Keratinocyte (primary cell): ENCODE measurements around the gene EHMT1. TPM values are rescaled to one million over a fixed set of nuclear protein-coding genes. Genes with fewer than 3 reads are reported as not detected.

Experiments used
- DNase-seq: peaks from one replicate; pipeline ENCODE4 v3.0.0-alpha.2; 2011; ENCODE audit warnings: low read depth, missing footprints, low spot score
- FAIRE-seq: peaks from 2 replicates; lab custom pipeline; 2011; peaks lifted over from hg19 to GRCh38; lab: Jason Lieb, UNC
- H2AFZ ChIP-seq: 2 replicates; pipeline ENCODE4 v1.6.0; 2012; ENCODE audit warnings: low read length, control low read depth, inconsistent platforms; ENCODE audit not compliant: control insufficient read depth
- H3K27ac ChIP-seq: 2 replicates; pipeline ENCODE4 v1.5.1; 2011; ENCODE audit warnings: low read length; ENCODE audit not compliant: control insufficient read depth, insufficient read depth
- H3K27me3 ChIP-seq: 3 replicates; pipeline ENCODE4 v1.6.0; 2011; ENCODE audit warnings: low read length; ENCODE audit not compliant: control insufficient read depth, insufficient read depth; ENCODE audit errors: extremely low read depth
- H3K36me3 ChIP-seq, 2 experiments: 2 replicates in 1 of 2; 3 replicates in 1 of 2; pipeline ENCODE4 v1.5.1; 2011; ENCODE audit warnings: low read length in 2 of 2, mild to moderate bottlenecking in 1 of 2; ENCODE audit not compliant: control insufficient read depth in 2 of 2, insufficient read depth in 2 of 2; ENCODE audit errors: extremely low read depth in 1 of 2
- H3K4me1 ChIP-seq: 3 replicates; pipeline ENCODE4 v1.5.1; 2011; ENCODE audit warnings: low read length; ENCODE audit not compliant: control insufficient read depth, insufficient read depth; ENCODE audit errors: extremely low read depth
- H3K4me2 ChIP-seq: 3 replicates; pipeline ENCODE4 v1.6.0; 2011; ENCODE audit warnings: low read depth, low read length; ENCODE audit not compliant: control insufficient read depth, insufficient read depth; ENCODE audit errors: extremely low read depth
- H3K4me3 ChIP-seq, 3 experiments: fragments of 200-600 bp in 1 of 3; sonication (generic) in 1 of 3; 2 replicates in 2 of 3; 3 replicates in 1 of 3; pipeline ENCODE4 v1.5.1; 2011 to 2016; ENCODE audit warnings: low read length in 3 of 3, mild to moderate bottlenecking in 3 of 3, control low read depth in 2 of 3, inconsistent platforms in 1 of 3, low read depth in 1 of 3, mixed read lengths in 1 of 3, mixed run types in 1 of 3, moderate library complexity in 1 of 3; ENCODE audit not compliant: control insufficient read depth in 2 of 3, insufficient read depth in 2 of 3; ENCODE audit errors: extremely low read depth in 1 of 3
- H3K79me2 ChIP-seq: 2 replicates; pipeline ENCODE4 v1.6.0; 2012; ENCODE audit warnings: low read length; ENCODE audit not compliant: control insufficient read depth, insufficient read depth
- H3K9ac ChIP-seq: 3 replicates; pipeline ENCODE4 v1.6.0; 2011; ENCODE audit warnings: low read length; ENCODE audit not compliant: control insufficient read depth, insufficient read depth; ENCODE audit errors: extremely low read depth
- H3K9me1 ChIP-seq: 3 replicates; pipeline ENCODE4 v1.6.0; 2011; ENCODE audit warnings: low read length; ENCODE audit not compliant: control insufficient read depth, insufficient read depth; ENCODE audit errors: extremely low read depth
- H3K9me3 ChIP-seq: 2 replicates; pipeline ENCODE4 v1.5.1; 2012; ENCODE audit warnings: low read depth, low read length; ENCODE audit not compliant: control insufficient read depth
- H4K20me1 ChIP-seq: 3 replicates; pipeline ENCODE4 v1.6.0; 2011; ENCODE audit warnings: low read length; ENCODE audit not compliant: control insufficient read depth, insufficient read depth; ENCODE audit errors: extremely low read depth
- EZH2 ChIP-seq: IDR thresholded peaks from one replicate; pipeline ENCODE4 v1.6.1; 2012; ENCODE audit warnings: inconsistent platforms, mild to moderate bottlenecking, low read length, moderate library complexity
- dilution Hi-C: fragments of 300-500 bp; cut with MboI; formaldehyde crosslinking; loops from one replicate; pipeline ENCODE4 v1.7.0; 2020; ENCODE audit warnings: low sequenced_read_pairs; ENCODE audit not compliant: extremely low pct_ligation_motif_present
- polyA plus RNA-seq, 5 experiments: library from polyadenylated mRNA; depleted of rRNA in 3 of 5; stranded (reverse) in 3 of 5; stranded (forward) in 1 of 5; unstranded in 1 of 5; fragments of >200 nt; gene quantifications; 1 replicate in 1 of 5; 2 replicates in 3 of 5; 3 replicates in 1 of 5; pipeline versions ENCODE4 v1.2.1 to v1.2.3, GENCODE V29; 2011 to 2012; ENCODE audit warnings: missing spikeins in 2 of 5, low read depth in 1 of 5, low replicate concordance in 1 of 5
- TF ChIP-seq, protein P1 (sequence below), 3 experiments: IDR thresholded peaks in 1 of 3; conservative IDR thresholded peaks in 1 of 3; optimal IDR thresholded peaks in 1 of 3; 2 replicates in 2 of 3; 3 replicates in 1 of 3; pipeline versions ENCODE3 to v1.5.1; 2011; ENCODE audit warnings: low read length in 3 of 3, mild to moderate bottlenecking in 3 of 3, moderate library complexity in 2 of 3, control low read depth in 1 of 3, inconsistent platforms in 1 of 3; ENCODE audit not compliant: insufficient read depth in 2 of 3; ENCODE audit errors: extremely low read depth in 1 of 3

EHMT1 gene
- polyA plus RNA-seq, 1 donor (not counting 4 experiments of a cell fraction or from before 2014, with no cell fraction given), result 25.9 TPM

DNA sequence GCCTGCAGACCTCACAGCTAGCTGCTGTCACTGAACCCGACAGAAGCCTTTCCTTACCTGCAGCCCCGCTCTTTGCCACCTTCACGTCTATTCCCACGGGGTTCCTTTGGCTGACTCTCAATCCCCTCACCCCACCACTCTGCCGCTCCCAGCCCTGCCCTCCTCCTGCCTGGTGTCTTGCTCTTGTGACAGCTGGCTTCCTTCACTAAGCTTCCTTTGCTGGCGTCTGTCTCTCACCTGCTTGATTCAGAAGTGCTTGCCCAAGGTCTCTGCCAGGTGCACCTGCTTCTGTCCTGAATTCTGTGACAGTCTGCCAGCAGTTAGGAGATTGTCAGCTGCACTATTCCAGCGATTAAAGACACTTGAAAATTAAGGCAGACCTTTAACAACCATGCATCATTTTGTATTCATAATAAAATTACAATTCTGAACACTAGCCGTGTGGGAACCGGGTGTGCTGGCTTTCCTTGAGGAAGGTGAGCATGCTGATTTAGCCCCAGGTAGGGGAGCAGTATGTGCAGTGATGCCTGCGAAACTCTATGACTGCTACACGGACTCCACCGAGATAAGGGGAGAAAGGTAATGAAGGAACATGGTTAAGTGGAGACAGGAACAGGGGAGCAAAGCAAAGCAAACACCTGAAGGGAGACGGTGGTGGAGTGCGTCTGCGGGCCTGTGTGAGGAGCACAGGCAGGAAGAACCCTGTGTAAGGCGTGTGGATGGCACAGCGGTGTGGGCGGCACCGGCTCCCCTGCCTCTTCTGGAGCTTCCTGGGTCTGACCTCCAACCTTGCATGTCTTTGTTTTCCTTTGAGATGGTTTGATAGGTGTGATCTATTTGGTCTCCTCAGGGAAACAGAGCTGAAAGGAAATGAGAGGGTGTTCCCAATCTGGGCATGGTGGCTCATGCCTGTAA lies 178.7 kb downstream of the EHMT1 start:
- Histone ChIP-seq H3K4me1 (no peaks in the 10 kb centered on the region), H3K4me3 (no peak overlapping the region), H3K27me3 (no peaks in the 10 kb centered on the region), H3K9ac (no peak overlapping the region), H3K4me2 (no peak overlapping the region), H3K36me3 (peaks cover 30 to 47% of the 10 kb centered on the region in 2 experiments), H2AFZ (no peak overlapping the region), H3K27ac (no peak overlapping the region), H4K20me1 (no peaks in the 10 kb centered on the region), H3K9me3 (no peaks in the 10 kb centered on the region), H3K79me2 (no peaks in the 10 kb centered on the region), H3K9me1 (no peaks in the 10 kb centered on the region)
- TF ChIP-seq, protein P1, sequence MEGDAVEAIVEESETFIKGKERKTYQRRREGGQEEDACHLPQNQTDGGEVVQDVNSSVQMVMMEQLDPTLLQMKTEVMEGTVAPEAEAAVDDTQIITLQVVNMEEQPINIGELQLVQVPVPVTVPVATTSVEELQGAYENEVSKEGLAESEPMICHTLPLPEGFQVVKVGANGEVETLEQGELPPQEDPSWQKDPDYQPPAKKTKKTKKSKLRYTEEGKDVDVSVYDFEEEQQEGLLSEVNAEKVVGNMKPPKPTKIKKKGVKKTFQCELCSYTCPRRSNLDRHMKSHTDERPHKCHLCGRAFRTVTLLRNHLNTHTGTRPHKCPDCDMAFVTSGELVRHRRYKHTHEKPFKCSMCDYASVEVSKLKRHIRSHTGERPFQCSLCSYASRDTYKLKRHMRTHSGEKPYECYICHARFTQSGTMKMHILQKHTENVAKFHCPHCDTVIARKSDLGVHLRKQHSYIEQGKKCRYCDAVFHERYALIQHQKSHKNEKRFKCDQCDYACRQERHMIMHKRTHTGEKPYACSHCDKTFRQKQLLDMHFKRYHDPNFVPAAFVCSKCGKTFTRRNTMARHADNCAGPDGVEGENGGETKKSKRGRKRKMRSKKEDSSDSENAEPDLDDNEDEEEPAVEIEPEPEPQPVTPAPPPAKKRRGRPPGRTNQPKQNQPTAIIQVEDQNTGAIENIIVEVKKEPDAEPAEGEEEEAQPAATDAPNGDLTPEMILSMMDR (optimal IDR thresholded peaks at IDR 0.05 in 1 of 3, IDR thresholded peaks at IDR 0.05 in 1 of 3, conservative IDR thresholded peaks at IDR 0.05 in 1 of 3; ENCODE audit: extremely low read depth in 1 of 3, insufficient read depth in 2 of 3, low read length in 3 of 3), result no peak
- TF ChIP-seq EZH2, result no peak
- FAIRE-seq (no peak), DNase-seq (no peak)
- dilution Hi-C loops, result no loop called here

DNA sequence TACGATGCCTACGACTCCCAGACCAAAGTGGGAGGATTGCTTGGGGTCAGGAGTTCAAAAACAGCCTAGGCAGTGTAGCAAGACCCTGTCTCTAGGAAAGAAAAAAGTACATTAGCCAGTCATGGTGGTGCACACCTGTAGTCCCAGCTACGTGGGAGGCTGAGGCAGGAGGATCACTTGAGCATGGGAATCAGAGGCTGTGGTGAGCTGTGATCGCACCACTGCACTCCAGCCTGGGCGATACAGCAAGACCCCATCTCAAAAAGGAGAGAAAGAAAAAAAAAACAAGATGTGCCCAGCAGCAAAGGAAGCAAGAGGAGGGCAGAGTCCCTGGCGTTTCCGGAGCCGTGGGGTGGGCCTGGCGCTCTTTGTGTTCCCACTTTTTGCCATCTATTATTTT lies 179.3 kb downstream of the EHMT1 start:
- Histone ChIP-seq H3K27me3 (no peaks in the 10 kb centered on the region), H3K4me3 (no peak overlapping the region), H3K79me2 (no peaks in the 10 kb centered on the region), H3K9ac (no peak overlapping the region), H4K20me1 (no peaks in the 10 kb centered on the region), H3K27ac (no peak overlapping the region), H2AFZ (no peak overlapping the region), H3K9me3 (no peaks in the 10 kb centered on the region), H3K4me1 (no peaks in the 10 kb centered on the region), H3K4me2 (no peak overlapping the region), H3K9me1 (no peaks in the 10 kb centered on the region), H3K36me3 (peaks cover 30 to 49% of the 10 kb centered on the region in 2 experiments)
- FAIRE-seq (no peak), DNase-seq (no peak)
- dilution Hi-C loops, result no loop called here
- no peak for TF ChIP-seq EZH2
- TF ChIP-seq, protein P1 (optimal IDR thresholded peaks at IDR 0.05 in 1 of 3, IDR thresholded peaks at IDR 0.05 in 1 of 3, conservative IDR thresholded peaks at IDR 0.05 in 1 of 3; ENCODE audit: extremely low read depth in 1 of 3, insufficient read depth in 2 of 3, low read length in 3 of 3), result no peak
